ENCODE data around the gene CDYL.
"Not testable (repeated sequence)": the region's sequence is repeated elsewhere in the genome, so short reads cannot be mapped to it uniquely, and the experiment has no call there.

Gene CDYL

GRCh38 chr6:4804095-4804494, 27.9 kb downstream of the CDYL start:
- no peak for DNase-seq (ENCODE audit: low read depth)

- no peak for DNase-seq (ENCODE audit: low read depth)
These were observed 29.5 kb downstream of the CDYL start for GRCh38 chr6:4805553-4806336.

GRCh38 chr6:4806337-4806725, 30.1 kb downstream of the CDYL start:
- DNase-seq (ENCODE audit: low read depth): no peak

GRCh38 chr6:4806791-4807190, 30.6 kb downstream of the CDYL start:
- no peak for DNase-seq (ENCODE audit: low read depth)

GRCh38 chr6:4808396-4808795, 32.2 kb downstream of the CDYL start:
- no peak for DNase-seq (ENCODE audit: low read depth)

- DNase-seq (ENCODE audit: low read depth): peak; percentile 19
These were observed 34.1 kb downstream of the CDYL start for GRCh38 chr6:4809999-4810918.

GRCh38 chr6:4812068-4812467, 35.9 kb downstream of the CDYL start:
- DNase-seq (ENCODE audit: low read depth): no peak

GRCh38 chr6:4813055-4813454, 36.9 kb downstream of the CDYL start:
- no peak for DNase-seq (ENCODE audit: low read depth)

GRCh38 chr6:4814212-4814611, 38.0 kb downstream of the CDYL start:
- DNase-seq (ENCODE audit: low read depth): no peak

- no peak for DNase-seq (ENCODE audit: low read depth)
These were observed 38.8 kb downstream of the CDYL start for GRCh38 chr6:4814987-4815386.

GRCh38 chr6:4815584-4815983, 39.4 kb downstream of the CDYL start:
- DNase-seq (ENCODE audit: low read depth): no peak

GRCh38 chr6:4816904-4817303, 40.7 kb downstream of the CDYL start:
- DNase-seq (ENCODE audit: low read depth): no peak

GRCh38 chr6:4817551-4817950, 41.3 kb downstream of the CDYL start:
- no peak for DNase-seq (ENCODE audit: low read depth)

- DNase-seq (ENCODE audit: low read depth): no peak
These were observed 42.2 kb downstream of the CDYL start for GRCh38 chr6:4818272-4818938.

- no peak for DNase-seq (ENCODE audit: low read depth)
These were observed 43.6 kb downstream of the CDYL start for GRCh38 chr6:4819706-4820283.

GRCh38 chr6:4820704-4821276, 44.6 kb downstream of the CDYL start:
- peak; percentile 53 for DNase-seq (ENCODE audit: low read depth)

- DNase-seq (ENCODE audit: low read depth): no peak
These were observed 46.3 kb downstream of the CDYL start for GRCh38 chr6:4822476-4822875.

- no peak for DNase-seq (ENCODE audit: low read depth)
These were observed 52.0 kb downstream of the CDYL start for GRCh38 chr6:4828187-4828698.

GRCh38 chr6:4829089-4829488, 52.9 kb downstream of the CDYL start:
- no peak for DNase-seq (ENCODE audit: low read depth)

GRCh38 chr6:4835540-4835939, 59.3 kb downstream of the CDYL start:
- DNase-seq (ENCODE audit: low read depth): not testable (repeated sequence)

GRCh38 chr6:4840169-4840568, 64.0 kb downstream of the CDYL start:
- DNase-seq (ENCODE audit: low read depth): no peak

GRCh38 chr6:4844108-4844507, 67.9 kb downstream of the CDYL start:
- no peak for DNase-seq (ENCODE audit: low read depth)
